Thyroid gland (tissue), 4 donors: Measurements from ENCODE around the gene NR1D2. TPM values are rescaled to one million over a fixed set of nuclear protein-coding genes. Genes with fewer than 3 reads are reported as not detected.

Experiments
- DNase-seq, 2 donors: peaks; one replicate each; pipeline ENCODE4 v3.0.0-alpha.2; 2019
- H3K27ac ChIP-seq, 3 donors: fragments of 200-600 bp; sonication (generic); 1 replicate in 2 of 3; 2 replicates in 1 of 3; pipeline ENCODE4 v1.5.1; 2016 to 2019; ENCODE audit warnings: mild to moderate bottlenecking in 1 of 3, moderate library complexity in 1 of 3
- H3K27me3 ChIP-seq: fragments of 200-600 bp; sonication (generic); one replicate; pipeline ENCODE4 v1.5.1; 2019
- H3K36me3 ChIP-seq, 2 donors: fragments of 200-600 bp; sonication (generic); one replicate each; pipeline ENCODE4 v1.5.1; 2016 to 2019
- H3K4me1 ChIP-seq, 2 donors: fragments of 200-600 bp; sonication (generic); one replicate each; pipeline ENCODE4 v1.5.1; 2017 to 2019
- H3K4me3 ChIP-seq, 3 donors: fragments of 200-600 bp; sonication (generic); replicated peaks in 1 of 3; 1 replicate in 2 of 3; 2 replicates in 1 of 3; pipeline ENCODE4 v1.5.1; 2016; ENCODE audit warnings: mild to moderate bottlenecking in 1 of 3
- H3K9me3 ChIP-seq: fragments of 200-600 bp; sonication (generic); one replicate; pipeline ENCODE4 v1.5.1; 2017
- WGBS, 2 donors: methylation state at CpG; one replicate each; pipeline ENCODE4 v1.1.5; 2017; 5-methylcytosine and 5-hydroxymethylcytosine counted together
- intact Hi-C: fragments of 100-400 bp; cut with DNase I; formaldehyde crosslinking; loops from one replicate; pipeline ENCODE4 v1.15.1; 2023
- total RNA-seq, 4 donors: library from RNA; depleted of rRNA; stranded (reverse); fragments of >200 nt; gene quantifications; one replicate each; pipeline ENCODE4 v1.2.3, GENCODE V29; 2016
- TF ChIP-seq, protein P1 (sequence below), 6 experiments: fragments of 200-600 bp in 3 of 6; fragments of 450-650 bp in 3 of 6; sonication (generic) in 3 of 6; IDR thresholded peaks; one replicate each; pipeline ENCODE4 v1.5.1; 2016 to 2019; ENCODE audit warnings: antibody characterized with exemption in 6 of 6, mild to moderate bottlenecking in 2 of 6, inconsistent platforms in 1 of 6, moderate library complexity in 1 of 6

NR1D2 gene
- total RNA-seq, 4 donors from 2014 or later, result 44.2 to 108 (median 68.1) TPM

DNA sequence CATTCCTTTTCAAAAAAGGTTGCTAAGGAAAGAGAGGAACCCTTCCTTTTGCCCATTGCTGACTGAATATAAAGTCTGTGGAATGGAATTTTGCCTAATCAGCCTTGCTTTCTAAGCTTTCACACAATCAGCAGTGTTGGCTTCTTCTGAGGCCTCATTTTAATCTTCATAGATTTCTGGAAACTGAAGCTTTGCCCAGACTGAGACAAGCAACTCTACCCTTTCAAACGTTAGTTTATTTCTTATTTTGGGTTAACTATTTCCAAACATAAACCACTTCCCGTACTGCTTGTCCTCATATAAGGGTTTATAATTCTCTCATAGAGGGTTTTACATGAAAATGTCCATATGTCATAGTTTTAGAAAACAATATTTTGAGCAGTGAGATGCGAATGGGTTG lies 82.9 kb downstream of the NR1D2 start:
- Histone ChIP-seq H3K4me3 (no peak overlapping the region), H3K9me3 (no peaks in the 10 kb centered on the region), H3K27me3 (no peaks in the 10 kb centered on the region), H3K27ac (no peak overlapping the region), H3K4me1 (peaks cover 12 to 15% of the 10 kb centered on the region in 2 donors), H3K36me3 (no peaks in the 10 kb centered on the region)
- intact Hi-C loops, result no loop called here
- 68 to 83% methylated on average over 3 of the region's 3 CpGs for WGBS, 2 donors
- no peak for DNase-seq
- TF ChIP-seq, protein P1, sequence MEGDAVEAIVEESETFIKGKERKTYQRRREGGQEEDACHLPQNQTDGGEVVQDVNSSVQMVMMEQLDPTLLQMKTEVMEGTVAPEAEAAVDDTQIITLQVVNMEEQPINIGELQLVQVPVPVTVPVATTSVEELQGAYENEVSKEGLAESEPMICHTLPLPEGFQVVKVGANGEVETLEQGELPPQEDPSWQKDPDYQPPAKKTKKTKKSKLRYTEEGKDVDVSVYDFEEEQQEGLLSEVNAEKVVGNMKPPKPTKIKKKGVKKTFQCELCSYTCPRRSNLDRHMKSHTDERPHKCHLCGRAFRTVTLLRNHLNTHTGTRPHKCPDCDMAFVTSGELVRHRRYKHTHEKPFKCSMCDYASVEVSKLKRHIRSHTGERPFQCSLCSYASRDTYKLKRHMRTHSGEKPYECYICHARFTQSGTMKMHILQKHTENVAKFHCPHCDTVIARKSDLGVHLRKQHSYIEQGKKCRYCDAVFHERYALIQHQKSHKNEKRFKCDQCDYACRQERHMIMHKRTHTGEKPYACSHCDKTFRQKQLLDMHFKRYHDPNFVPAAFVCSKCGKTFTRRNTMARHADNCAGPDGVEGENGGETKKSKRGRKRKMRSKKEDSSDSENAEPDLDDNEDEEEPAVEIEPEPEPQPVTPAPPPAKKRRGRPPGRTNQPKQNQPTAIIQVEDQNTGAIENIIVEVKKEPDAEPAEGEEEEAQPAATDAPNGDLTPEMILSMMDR (IDR thresholded peaks at IDR 0.05), result no peak

Other genes with a start within 250 kb of the NR1D2 start
- gene UBE2E1, start 139.3 kb upstream of the NR1D2 start, total RNA-seq, result 10 to 100 TPM; 61.6 to 88.4 (median 79.6) TPM
- 10 to 100 TPM; 17.5 to 22.2 (median 19.7) TPM for gene NKIRAS1, start 28.3 kb upstream of the NR1D2 start, total RNA-seq
- 1,000 to 10,000 TPM; 1,700 to 2,512 (median 2,310) TPM for gene RPL15, start 28.2 kb upstream of the NR1D2 start, total RNA-seq